Measurements from ENCODE around the gene AMOTL1. TPM values are rescaled to one million over a fixed set of nuclear protein-coding genes. Genes with fewer than 3 reads are reported as not detected.
A peak's percentile ranks its signal among the peaks of the same experiment; 100 is the strongest.

Gene AMOTL1
- total RNA-seq, 3 donors from 2014 or later = 6.5 to 94.7 (median 11.3) TPM

DNA sequence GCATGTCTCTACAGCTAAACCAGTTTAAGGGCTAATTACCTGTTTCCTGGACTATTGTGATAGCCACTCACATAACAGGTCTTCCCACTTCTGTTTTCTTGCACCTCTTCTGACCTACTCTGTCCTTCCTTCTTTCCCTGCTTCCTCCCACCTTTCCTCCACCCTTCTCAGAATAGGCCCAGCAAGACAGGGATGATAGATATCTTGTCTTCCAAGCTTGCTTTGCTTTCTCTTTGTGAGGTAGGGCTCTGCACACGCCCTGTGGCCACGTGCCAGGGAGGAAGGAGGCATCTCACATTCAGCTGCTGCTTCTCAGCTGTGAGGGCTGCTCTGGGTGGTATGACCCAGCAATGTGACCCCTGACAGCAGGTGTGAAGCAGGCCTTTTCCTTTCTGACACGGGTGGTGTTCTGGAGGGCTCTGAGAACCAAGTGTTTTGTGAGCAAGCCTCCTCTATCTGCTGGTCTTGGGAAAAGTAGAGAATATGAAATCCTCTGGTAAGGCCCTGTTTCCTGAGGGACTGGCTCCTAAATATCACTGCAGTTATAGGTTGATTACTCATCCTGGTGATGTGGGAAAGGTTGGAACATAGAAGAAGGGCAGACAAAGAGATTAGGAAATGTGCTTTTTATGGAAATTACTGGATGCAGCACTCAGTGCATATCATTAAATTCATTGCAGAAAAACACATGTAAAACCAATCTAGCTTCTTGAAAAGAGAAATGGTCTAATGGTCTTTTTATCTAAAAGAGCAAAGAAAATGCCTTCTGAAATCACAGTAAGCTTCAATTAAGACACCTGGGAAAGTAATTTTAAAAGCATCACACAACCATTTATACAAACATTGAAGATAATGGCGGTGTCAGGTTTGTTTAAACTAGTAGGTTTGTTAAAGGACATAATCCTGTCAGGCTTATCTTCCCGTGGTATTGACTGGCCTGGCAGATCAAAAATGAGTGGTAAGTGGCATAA is 8.5 kb downstream of the AMOTL1 start:
- DNase-seq (no peak), ATAC-seq (peak; percentile 24)
- Histone ChIP-seq H3K4me3 (no peak overlapping the region), H3K36me3 (ENCODE audit: low read depth) (no peaks in the 10 kb centered on the region), H3K4me1 (ENCODE audit: low read depth) (no peaks in the 10 kb centered on the region), H3K9me3 (no peaks in the 10 kb centered on the region)
- intact Hi-C loops (cut with DNase I, micrococcal nuclease) = no loop called here
- TF ChIP-seq, protein P1, sequence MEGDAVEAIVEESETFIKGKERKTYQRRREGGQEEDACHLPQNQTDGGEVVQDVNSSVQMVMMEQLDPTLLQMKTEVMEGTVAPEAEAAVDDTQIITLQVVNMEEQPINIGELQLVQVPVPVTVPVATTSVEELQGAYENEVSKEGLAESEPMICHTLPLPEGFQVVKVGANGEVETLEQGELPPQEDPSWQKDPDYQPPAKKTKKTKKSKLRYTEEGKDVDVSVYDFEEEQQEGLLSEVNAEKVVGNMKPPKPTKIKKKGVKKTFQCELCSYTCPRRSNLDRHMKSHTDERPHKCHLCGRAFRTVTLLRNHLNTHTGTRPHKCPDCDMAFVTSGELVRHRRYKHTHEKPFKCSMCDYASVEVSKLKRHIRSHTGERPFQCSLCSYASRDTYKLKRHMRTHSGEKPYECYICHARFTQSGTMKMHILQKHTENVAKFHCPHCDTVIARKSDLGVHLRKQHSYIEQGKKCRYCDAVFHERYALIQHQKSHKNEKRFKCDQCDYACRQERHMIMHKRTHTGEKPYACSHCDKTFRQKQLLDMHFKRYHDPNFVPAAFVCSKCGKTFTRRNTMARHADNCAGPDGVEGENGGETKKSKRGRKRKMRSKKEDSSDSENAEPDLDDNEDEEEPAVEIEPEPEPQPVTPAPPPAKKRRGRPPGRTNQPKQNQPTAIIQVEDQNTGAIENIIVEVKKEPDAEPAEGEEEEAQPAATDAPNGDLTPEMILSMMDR (IDR thresholded peaks at IDR 0.05) = no peak

DNA sequence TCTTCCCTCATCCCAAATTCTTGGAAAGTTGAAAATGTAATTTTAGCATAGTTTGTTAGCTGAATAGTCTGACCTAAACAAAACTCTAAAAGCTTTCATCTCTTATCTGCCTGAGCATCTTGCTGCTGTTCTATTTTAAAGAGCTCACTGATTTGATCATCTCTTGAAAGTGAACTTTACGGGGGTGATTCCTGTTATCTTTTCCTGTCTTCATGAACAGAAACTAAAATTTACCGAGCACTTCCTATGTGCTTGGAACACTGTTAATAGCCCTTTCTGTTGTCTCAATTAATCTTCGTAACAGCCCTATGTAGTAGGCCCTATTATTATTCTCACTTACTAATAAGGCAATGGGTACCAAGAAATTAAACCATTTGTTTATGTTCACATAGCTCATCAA is 12.3 kb downstream of the AMOTL1 start:
- Histone ChIP-seq H3K4me1 (ENCODE audit: low read depth) (no peaks in the 10 kb centered on the region), H3K4me3 (no peak overlapping the region)
- no peak for ATAC-seq

DNA sequence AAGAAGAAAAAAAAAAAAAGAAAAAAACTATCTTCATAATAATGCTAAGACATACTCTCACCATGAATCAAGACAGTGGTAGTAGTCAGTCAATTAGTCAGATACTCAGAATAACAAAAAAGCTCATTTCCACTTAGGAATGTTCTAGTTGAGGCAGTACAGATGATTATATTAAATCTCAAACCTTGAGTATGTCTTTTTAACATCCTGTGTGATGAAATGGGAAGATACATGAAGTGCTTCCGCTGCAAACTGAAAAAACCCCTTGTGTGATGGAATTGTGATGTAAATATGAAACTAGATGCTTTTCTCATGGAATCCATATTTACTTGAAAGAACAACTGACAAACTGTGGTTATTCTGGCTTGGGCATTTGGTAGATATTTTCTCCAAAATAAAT is 13.7 kb downstream of the AMOTL1 start:
- H3K4me1 ChIP-seq (ENCODE audit: low read depth) = no peaks in the 10 kb centered on the region
- intact Hi-C loops (cut with DNase I, micrococcal nuclease) = no loop called here
- no peaks in the 10 kb centered on the region for H3K9me3 ChIP-seq
- no peaks in the 10 kb centered on the region for H3K36me3 ChIP-seq (ENCODE audit: low read depth)
- no peak overlapping the region for H3K4me3 ChIP-seq
- no peak for ATAC-seq
- TF ChIP-seq, protein P1 (IDR thresholded peaks at IDR 0.05) = no peak
- no peak for DNase-seq

More for the DNA sequence above, 12.3 kb downstream of the AMOTL1 start:
- TF ChIP-seq, protein P1 (IDR thresholded peaks at IDR 0.05) = no peak
- Histone ChIP-seq H3K36me3 (ENCODE audit: low read depth) (no peaks in the 10 kb centered on the region), H3K9me3 (no peaks in the 10 kb centered on the region)
- intact Hi-C loops (cut with DNase I, micrococcal nuclease) = no loop called here
- DNase-seq = no peak

DNA sequence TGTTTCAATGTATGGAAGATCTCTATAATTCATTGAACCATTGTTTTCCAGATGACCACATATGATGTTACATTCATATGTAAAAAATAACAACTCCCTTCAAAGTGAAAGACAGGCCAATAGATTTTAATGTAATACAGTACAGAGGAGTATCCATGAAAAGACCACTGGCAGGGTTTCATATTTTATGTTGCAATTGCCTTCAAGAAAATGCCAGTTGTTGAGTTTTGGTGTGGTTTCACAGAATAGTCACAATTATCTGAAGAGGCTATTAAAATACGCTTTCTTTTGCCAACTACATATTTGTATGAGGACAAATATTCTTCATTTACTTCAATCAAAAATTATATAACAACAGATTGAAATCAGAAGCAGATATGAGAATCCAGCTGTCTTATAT is 14.3 kb downstream of the AMOTL1 start:
- DNase-seq (no peak), ATAC-seq (no peak)
- intact Hi-C loops (cut with DNase I, micrococcal nuclease) = no loop called here
- Histone ChIP-seq H3K36me3 (ENCODE audit: low read depth) (no peaks in the 10 kb centered on the region), H3K4me3 (no peak overlapping the region), H3K4me1 (ENCODE audit: low read depth) (no peaks in the 10 kb centered on the region), H3K9me3 (no peaks in the 10 kb centered on the region)
- TF ChIP-seq, protein P1 (IDR thresholded peaks at IDR 0.05) = no peak

DNA sequence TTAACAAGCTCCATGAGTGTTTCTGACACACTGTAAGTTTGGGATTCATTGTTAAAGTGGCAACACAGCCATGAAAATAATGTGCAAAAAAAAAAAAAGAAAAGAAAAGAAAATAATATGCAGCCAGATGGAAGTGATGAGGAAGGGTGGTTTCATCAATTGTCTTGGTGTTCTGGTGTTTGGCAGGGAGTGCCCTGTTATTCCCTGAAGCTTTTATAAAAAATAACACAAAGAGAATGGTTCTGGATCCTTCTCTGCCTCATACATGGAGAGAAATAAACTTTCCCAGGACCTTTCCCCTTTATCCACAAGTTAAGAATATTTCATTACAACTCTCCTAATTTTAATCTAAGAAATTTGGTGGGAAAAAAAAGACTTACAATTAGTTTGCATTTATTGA is 16.7 kb downstream of the AMOTL1 start:
- intact Hi-C loops (cut with DNase I, micrococcal nuclease) = no loop called here
- TF ChIP-seq, protein P1 (IDR thresholded peaks at IDR 0.05) = no peak
- DNase-seq (no peak), ATAC-seq (no peak)
- Histone ChIP-seq H3K9me3 (no peaks in the 10 kb centered on the region), H3K36me3 (ENCODE audit: low read depth) (no peaks in the 10 kb centered on the region), H3K4me1 (ENCODE audit: low read depth) (peaks cover 7% of the 10 kb centered on the region), H3K4me3 (no peak overlapping the region)
